ENCODE data around the gene KCNJ12. TPM values are rescaled to one million over a fixed set of nuclear protein-coding genes. Genes with fewer than 3 reads are reported as not detected.

The KCNJ12 gene
- polyA plus RNA-seq, 3 donors: not detected

DNA sequence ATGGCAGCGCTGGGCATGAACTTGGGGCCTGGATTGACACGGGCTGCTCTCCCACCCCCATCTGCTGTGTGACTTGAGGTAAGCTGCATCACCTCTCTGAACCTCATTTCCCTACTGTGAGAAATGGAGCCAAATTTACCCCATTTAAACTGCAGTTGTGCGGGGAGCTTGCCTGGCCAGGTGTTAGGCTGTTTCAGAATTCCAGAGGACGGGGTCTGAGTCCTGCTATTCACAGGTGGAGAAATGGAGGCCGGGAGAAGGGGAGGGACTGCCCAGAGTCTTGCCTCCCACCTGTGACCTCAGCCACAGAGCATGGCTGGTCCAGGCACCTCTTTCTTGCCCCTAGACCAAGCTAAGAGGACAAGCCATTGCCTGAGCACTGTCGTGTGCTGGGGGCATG is 12.8 kb downstream of the KCNJ12 start:
- no peak overlapping the region for H3K27ac ChIP-seq (ENCODE audit: low read depth in 1 of 2, low read length in 2 of 2)
- no peaks in the 10 kb centered on the region for H3K4me1 Mint-ChIP-seq
- no peaks in the 10 kb centered on the region for H3K27me3 ChIP-seq (ENCODE audit: control insufficient read depth in 2 of 2, insufficient read depth in 2 of 2, low read length in 2 of 2)
- no peak overlapping the region for H3K4me3 ChIP-seq (replicated peaks in 1 of 3; ENCODE audit: low read depth in 2 of 3, low read length in 3 of 3)
- intact Hi-C loops (cut with micrococcal nuclease): no loop called here
- DNase-seq: no peak
- no peak overlapping the region for H3K4me2 ChIP-seq (replicated peaks; ENCODE audit: extremely low read depth, low read length, poor library complexity, severe bottlenecking)
- TF ChIP-seq, protein P1, sequence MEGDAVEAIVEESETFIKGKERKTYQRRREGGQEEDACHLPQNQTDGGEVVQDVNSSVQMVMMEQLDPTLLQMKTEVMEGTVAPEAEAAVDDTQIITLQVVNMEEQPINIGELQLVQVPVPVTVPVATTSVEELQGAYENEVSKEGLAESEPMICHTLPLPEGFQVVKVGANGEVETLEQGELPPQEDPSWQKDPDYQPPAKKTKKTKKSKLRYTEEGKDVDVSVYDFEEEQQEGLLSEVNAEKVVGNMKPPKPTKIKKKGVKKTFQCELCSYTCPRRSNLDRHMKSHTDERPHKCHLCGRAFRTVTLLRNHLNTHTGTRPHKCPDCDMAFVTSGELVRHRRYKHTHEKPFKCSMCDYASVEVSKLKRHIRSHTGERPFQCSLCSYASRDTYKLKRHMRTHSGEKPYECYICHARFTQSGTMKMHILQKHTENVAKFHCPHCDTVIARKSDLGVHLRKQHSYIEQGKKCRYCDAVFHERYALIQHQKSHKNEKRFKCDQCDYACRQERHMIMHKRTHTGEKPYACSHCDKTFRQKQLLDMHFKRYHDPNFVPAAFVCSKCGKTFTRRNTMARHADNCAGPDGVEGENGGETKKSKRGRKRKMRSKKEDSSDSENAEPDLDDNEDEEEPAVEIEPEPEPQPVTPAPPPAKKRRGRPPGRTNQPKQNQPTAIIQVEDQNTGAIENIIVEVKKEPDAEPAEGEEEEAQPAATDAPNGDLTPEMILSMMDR (IDR thresholded peaks at IDR 0.05): no peak
- peaks cover 4 to 10% (median 6%) of the 10 kb centered on the region in 3 donors for H3K27me3 Mint-ChIP-seq (ENCODE audit: low read depth in 3 of 3)
- no peaks in the 10 kb centered on the region for H3K4me1 ChIP-seq (ENCODE audit: control insufficient read depth in 1 of 2, insufficient read depth in 2 of 2, low read length in 2 of 2)
- WGBS (ENCODE audit: insufficient coverage): 83% methylated on average over 4 of the region's 6 CpGs
- H3K4me3 Mint-ChIP-seq: no peak overlapping the region
- H3K36me3 Mint-ChIP-seq: no peaks in the 10 kb centered on the region
- no peaks in the 10 kb centered on the region for H3K9me3 ChIP-seq (replicated peaks in 1 of 2; ENCODE audit: control insufficient read depth in 1 of 2, insufficient read depth in 1 of 2, low read length in 2 of 2)
- no peaks in the 10 kb centered on the region for H3K9me3 Mint-ChIP-seq
- H3K27ac Mint-ChIP-seq: no peak overlapping the region
- H3K9ac ChIP-seq (ENCODE audit: insufficient read depth, low read length, poor library complexity, severe bottlenecking): no peak overlapping the region
- H3K36me3 ChIP-seq (replicated peaks in 1 of 2; ENCODE audit: control insufficient read depth in 1 of 2, insufficient read depth in 2 of 2, low read length in 2 of 2): no peaks in the 10 kb centered on the region
- no peaks in the 10 kb centered on the region for H4K20me1 ChIP-seq (ENCODE audit: insufficient read depth, low read length)
- H2AFZ ChIP-seq (ENCODE audit: insufficient read depth, low read depth, low read length, poor library complexity, severe bottlenecking): no peak overlapping the region
- no peaks in the 10 kb centered on the region for H3K79me2 ChIP-seq (ENCODE audit: insufficient read depth, low read length)

DNA sequence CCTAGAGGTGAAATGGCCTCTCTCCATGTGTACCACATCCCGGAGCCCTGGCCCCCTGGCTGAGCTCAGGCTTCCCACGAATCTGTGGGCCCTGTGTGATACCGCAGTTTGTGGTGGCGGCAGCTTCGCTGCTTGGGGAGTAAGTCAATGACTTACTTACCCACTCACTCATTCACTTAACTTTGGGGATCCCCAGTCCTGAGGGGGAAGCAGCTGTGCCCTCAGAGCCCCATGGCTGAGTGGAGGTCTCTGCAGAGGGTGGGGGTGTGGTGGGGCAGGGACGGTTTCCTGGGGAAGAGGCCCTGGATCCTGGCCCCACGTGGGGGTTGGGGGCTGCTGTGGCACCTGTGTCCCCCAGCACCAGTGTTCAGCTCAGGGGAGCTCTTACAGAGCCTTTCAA is 13.2 kb downstream of the KCNJ12 start:
- H3K27ac Mint-ChIP-seq: no peak overlapping the region
- TF ChIP-seq, protein P1 (IDR thresholded peaks at IDR 0.05): no peak
- no peak for DNase-seq

More for the DNA sequence above, 13.2 kb downstream of the KCNJ12 start:
- no peaks in the 10 kb centered on the region for H3K36me3 Mint-ChIP-seq
- H3K27me3 Mint-ChIP-seq (ENCODE audit: low read depth in 3 of 3): peaks cover 4 to 10% (median 6%) of the 10 kb centered on the region in 3 donors
- WGBS (ENCODE audit: insufficient coverage): 0% methylated on average over 1 of the region's 7 CpGs
- H3K4me3 ChIP-seq (replicated peaks in 1 of 3; ENCODE audit: low read depth in 2 of 3, low read length in 3 of 3): no peak overlapping the region
- no peaks in the 10 kb centered on the region for H3K27me3 ChIP-seq (ENCODE audit: control insufficient read depth in 2 of 2, insufficient read depth in 2 of 2, low read length in 2 of 2)
- H3K4me1 Mint-ChIP-seq: no peaks in the 10 kb centered on the region
- no peak overlapping the region for H3K9ac ChIP-seq (ENCODE audit: insufficient read depth, low read length, poor library complexity, severe bottlenecking)
- no peaks in the 10 kb centered on the region for H3K36me3 ChIP-seq (replicated peaks in 1 of 2; ENCODE audit: control insufficient read depth in 1 of 2, insufficient read depth in 2 of 2, low read length in 2 of 2)
- no peaks in the 10 kb centered on the region for H3K4me1 ChIP-seq (ENCODE audit: control insufficient read depth in 1 of 2, insufficient read depth in 2 of 2, low read length in 2 of 2)
- no peaks in the 10 kb centered on the region for H4K20me1 ChIP-seq (ENCODE audit: insufficient read depth, low read length)
- H3K4me2 ChIP-seq (replicated peaks; ENCODE audit: extremely low read depth, low read length, poor library complexity, severe bottlenecking): no peak overlapping the region
- H3K9me3 Mint-ChIP-seq: no peaks in the 10 kb centered on the region
- H3K9me3 ChIP-seq (replicated peaks in 1 of 2; ENCODE audit: control insufficient read depth in 1 of 2, insufficient read depth in 1 of 2, low read length in 2 of 2): no peaks in the 10 kb centered on the region
- no peaks in the 10 kb centered on the region for H3K79me2 ChIP-seq (ENCODE audit: insufficient read depth, low read length)
- no peak overlapping the region for H3K27ac ChIP-seq (ENCODE audit: low read depth in 1 of 2, low read length in 2 of 2)
- intact Hi-C loops (cut with micrococcal nuclease): no loop called here
- no peak overlapping the region for H2AFZ ChIP-seq (ENCODE audit: insufficient read depth, low read depth, low read length, poor library complexity, severe bottlenecking)
- no peak overlapping the region for H3K4me3 Mint-ChIP-seq

Measured in CD14-positive monocyte (primary cell).